Natural killer cell treated with Interleukin-12 subunit alpha and Interleukin-12 subunit beta and Interleukin-15 and Interleukin-18, amount 100 ng/mL, for 72 hours (primary cell): ENCODE data around the gene LRMDA. TPM values are rescaled to one million over a fixed set of nuclear protein-coding genes. Genes with fewer than 3 reads are reported as not detected.

ENCODE experiments used
- ATAC-seq, 2 donors: fragments of 150-1000 bp; cut with Tn5 transposase in 1 of 2; sonication (Bioruptor Pico), chemical (Tn5 transposase) in 1 of 2; 2 replicates each; pipeline ENCODE4 v1.10.0; 2021
- DNase-seq: peaks from one replicate; pipeline ENCODE4 v3.0.0; 2022; ENCODE audit warnings: low spot score
- H3K27ac Mint-ChIP-seq, 2 donors: 1 replicate in 1 of 2; 2 replicates in 1 of 2; pipeline ENCODE4 v1.8.0; 2022; ENCODE audit warnings: mixed read lengths in 2 of 2, mild to moderate bottlenecking in 1 of 2, moderate library complexity in 1 of 2
- H3K27me3 Mint-ChIP-seq, 2 donors: 1 replicate in 1 of 2; 2 replicates in 1 of 2; pipeline ENCODE4 v1.8.0; 2022; ENCODE audit warnings: mixed read lengths in 2 of 2
- H3K36me3 Mint-ChIP-seq: one replicate; pipeline ENCODE4 v1.8.0; 2022; ENCODE audit warnings: mixed read lengths
- H3K4me1 Mint-ChIP-seq, 2 donors: 1 replicate in 1 of 2; 2 replicates in 1 of 2; pipeline ENCODE4 v1.8.0; 2022; ENCODE audit warnings: low read depth in 2 of 2, mixed read lengths in 2 of 2, mild to moderate bottlenecking in 1 of 2
- H3K4me3 Mint-ChIP-seq: one replicate; pipeline ENCODE4 v1.8.0; 2022; ENCODE audit warnings: mixed read lengths
- H3K9me3 Mint-ChIP-seq: 2 replicates; pipeline ENCODE4 v1.8.0; 2022; ENCODE audit warnings: mixed read lengths
- total RNA-seq, 2 donors: library from RNA; stranded (reverse); gene quantifications; one replicate each; pipeline ENCODE4 v1.2.3, GENCODE V29; 2022

Gene LRMDA
- total RNA-seq, 2 donors from 2014 or later, result 0.92 to 1.8 TPM

- Mint-ChIP-seq H3K4me3 (no peak overlapping the region), H3K4me1 (no peaks in the 10 kb centered on the region), H3K9me3 (peaks cover 7% of the 10 kb centered on the region), H3K27ac (no peak overlapping the region), H3K27me3 (no peaks in the 10 kb centered on the region), H3K36me3 (no peaks in the 10 kb centered on the region)
- ATAC-seq (no peak), DNase-seq (no peak)
Observed at GRCh38 chr10:76149182-76149581, 717.8 kb downstream of the LRMDA start.

- Mint-ChIP-seq H3K27me3 (no peaks in the 10 kb centered on the region), H3K27ac (no peak overlapping the region), H3K9me3 (peaks cover 7% of the 10 kb centered on the region), H3K36me3 (no peaks in the 10 kb centered on the region), H3K4me3 (no peak overlapping the region), H3K4me1 (no peaks in the 10 kb centered on the region)
- ATAC-seq (no peak), DNase-seq (no peak)
Observed at GRCh38 chr10:76149602-76150138, 718.2 kb downstream of the LRMDA start.

DNA sequence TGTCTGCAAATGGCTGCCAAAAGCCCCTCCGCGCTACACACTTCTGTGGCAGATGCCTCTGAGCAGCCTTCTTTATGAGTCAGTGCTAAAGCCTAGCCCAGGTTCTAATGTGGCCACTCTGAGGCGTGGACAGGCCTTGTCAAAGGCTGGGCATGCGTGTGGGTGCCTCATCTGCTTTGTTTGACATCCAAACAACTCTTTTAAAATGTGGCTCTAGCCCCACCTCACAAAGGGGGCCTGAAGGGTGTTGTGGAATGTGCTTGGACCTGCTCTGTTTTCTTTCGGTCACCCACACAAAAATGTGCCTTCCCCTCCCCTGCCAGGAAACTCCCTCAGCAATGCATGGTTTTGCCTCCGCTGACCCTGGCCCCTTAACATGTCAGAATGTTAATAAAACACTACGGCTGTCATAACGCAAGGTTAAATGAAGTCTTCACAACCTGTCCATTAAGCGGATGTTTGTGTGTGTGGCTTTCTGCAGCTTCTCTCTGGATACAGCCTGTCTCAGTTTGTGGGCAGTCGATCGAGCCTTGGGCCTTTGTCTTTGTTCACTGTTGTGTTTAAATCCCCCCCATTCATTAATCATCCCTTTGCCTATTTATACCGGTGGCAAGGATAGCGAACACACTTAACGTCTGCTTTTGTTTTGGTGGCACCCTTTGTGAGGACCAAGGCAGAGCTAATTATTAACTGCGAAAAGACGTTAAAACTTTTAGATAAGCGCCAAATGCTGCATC lies 718.9 kb downstream of the LRMDA start:
- H3K9me3 Mint-ChIP-seq, result peaks cover 7% of the 10 kb centered on the region
- H3K36me3 Mint-ChIP-seq, result no peaks in the 10 kb centered on the region
- ATAC-seq (no peak), DNase-seq (no peak)
- no peaks in the 10 kb centered on the region for H3K27me3 Mint-ChIP-seq
- H3K27ac Mint-ChIP-seq, result no peak overlapping the region
- H3K4me1 Mint-ChIP-seq, result no peaks in the 10 kb centered on the region
- H3K4me3 Mint-ChIP-seq, result no peak overlapping the region

DNA sequence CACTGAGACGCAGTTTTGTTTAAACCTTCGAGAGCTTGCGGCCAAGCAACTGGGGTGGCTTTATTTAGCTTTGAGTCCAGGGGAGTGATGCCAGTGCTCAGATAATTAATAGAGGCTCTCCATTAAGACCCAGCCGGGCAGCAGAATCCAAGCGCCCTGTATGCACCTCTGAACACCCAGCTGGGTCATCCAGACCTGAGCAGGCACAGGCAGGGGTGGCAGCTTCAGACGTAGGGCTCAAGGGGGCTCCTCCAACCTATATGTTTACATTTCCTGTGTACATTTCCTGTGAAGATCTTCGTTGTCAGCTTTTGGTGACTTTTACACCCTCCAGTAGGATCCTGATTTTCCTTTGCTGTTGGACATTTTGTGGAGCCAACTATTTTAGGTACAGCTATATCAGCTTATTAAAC lies 719.5 kb downstream of the LRMDA start:
- DNase-seq (no peak), ATAC-seq (no peak)
- Mint-ChIP-seq H3K9me3 (peaks cover 3% of the 10 kb centered on the region), H3K36me3 (no peaks in the 10 kb centered on the region), H3K4me1 (no peaks in the 10 kb centered on the region), H3K4me3 (no peak overlapping the region), H3K27ac (no peak overlapping the region), H3K27me3 (no peaks in the 10 kb centered on the region)

GRCh38 chr10:76152186-76152585 lies 720.8 kb downstream of the LRMDA start:
- ATAC-seq (no peak), DNase-seq (no peak)
- peaks cover 3% of the 10 kb centered on the region for H3K9me3 Mint-ChIP-seq
- no peaks in the 10 kb centered on the region for H3K36me3 Mint-ChIP-seq
- H3K27me3 Mint-ChIP-seq, result no peaks in the 10 kb centered on the region
- no peak overlapping the region for H3K27ac Mint-ChIP-seq
- no peaks in the 10 kb centered on the region for H3K4me1 Mint-ChIP-seq
- H3K4me3 Mint-ChIP-seq, result no peak overlapping the region

- H3K27ac Mint-ChIP-seq, result no peak overlapping the region
Observed at GRCh38 chr10:76155961-76156360, 724.5 kb downstream of the LRMDA start.

DNA sequence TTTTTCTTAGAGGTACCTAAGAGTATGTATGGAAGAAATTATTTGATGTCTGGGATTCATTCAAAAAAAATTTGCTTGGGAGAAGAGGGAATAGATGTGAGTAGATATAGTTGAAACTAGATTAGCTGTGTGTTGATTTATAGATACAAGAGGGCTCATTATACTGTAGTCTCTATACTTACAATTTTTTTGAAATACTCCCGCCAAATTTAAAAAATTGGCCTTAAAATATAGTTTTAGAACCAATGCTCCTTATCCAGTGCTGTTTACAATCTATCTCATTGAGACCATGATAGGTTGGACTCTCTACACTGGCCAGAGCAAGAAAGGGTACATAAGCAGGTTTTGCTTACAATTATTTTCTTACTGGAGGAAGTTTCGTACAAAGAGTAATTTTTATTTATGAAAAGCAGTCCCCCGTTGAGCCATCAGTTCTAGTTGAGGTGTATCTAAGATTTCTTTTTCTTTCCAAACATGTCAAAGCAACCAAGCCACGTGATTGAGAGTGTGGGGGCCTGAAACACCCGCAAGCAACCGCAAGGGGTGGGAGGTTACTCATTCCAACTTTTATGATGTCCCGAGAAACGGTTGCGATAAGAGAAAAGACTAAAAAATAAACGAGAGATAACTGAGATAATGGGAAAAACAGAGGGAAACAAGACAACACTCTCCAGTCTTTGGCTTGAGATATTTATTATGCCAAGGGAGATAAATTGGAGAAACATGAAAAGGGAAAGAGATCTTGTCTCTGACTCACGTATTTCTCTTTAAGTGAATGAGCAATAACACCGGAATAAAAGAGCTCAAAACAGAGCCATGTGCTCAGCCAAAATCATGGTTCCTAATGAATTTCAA lies 729.2 kb downstream of the LRMDA start:
- Mint-ChIP-seq H3K36me3 (no peaks in the 10 kb centered on the region), H3K27me3 (no peaks in the 10 kb centered on the region), H3K4me3 (no peak overlapping the region), H3K4me1 (no peaks in the 10 kb centered on the region), H3K9me3 (no peaks in the 10 kb centered on the region), H3K27ac (no peak overlapping the region)
- DNase-seq, result no peak
- ATAC-seq, result no peak

More at GRCh38 chr10:76155961-76156360, 724.5 kb downstream of the LRMDA start:
- H3K36me3 Mint-ChIP-seq, result no peaks in the 10 kb centered on the region
- H3K4me1 Mint-ChIP-seq, result no peaks in the 10 kb centered on the region
- ATAC-seq (no peak), DNase-seq (no peak)
- no peaks in the 10 kb centered on the region for H3K27me3 Mint-ChIP-seq
- no peak overlapping the region for H3K4me3 Mint-ChIP-seq
- H3K9me3 Mint-ChIP-seq, result peaks cover 3% of the 10 kb centered on the region

DNA sequence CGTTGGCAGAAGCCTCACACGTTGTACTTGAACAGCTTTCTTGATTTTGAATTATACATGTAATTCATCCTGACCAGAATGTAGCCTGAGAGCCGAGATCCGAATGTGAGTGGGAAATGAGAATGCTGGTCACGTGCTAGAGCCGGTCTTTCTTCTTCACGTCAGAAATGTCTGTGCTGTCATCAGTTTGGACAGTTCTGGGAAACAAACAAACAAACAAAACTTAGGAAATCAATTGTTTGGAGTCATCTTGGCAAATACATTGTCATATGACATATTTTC lies 729.8 kb downstream of the LRMDA start:
- H3K4me3 Mint-ChIP-seq, result no peak overlapping the region
- H3K27me3 Mint-ChIP-seq, result no peaks in the 10 kb centered on the region
- no peak overlapping the region for H3K27ac Mint-ChIP-seq
- ATAC-seq, result no peak
- no peaks in the 10 kb centered on the region for H3K9me3 Mint-ChIP-seq
- no peaks in the 10 kb centered on the region for H3K4me1 Mint-ChIP-seq
- peaks cover under 1% of the 10 kb centered on the region for H3K36me3 Mint-ChIP-seq
- DNase-seq, result no peak

GRCh38 chr10:76168437-76168836 lies 737.0 kb downstream of the LRMDA start:
- Mint-ChIP-seq H3K4me1 (no peaks in the 10 kb centered on the region), H3K36me3 (peaks cover 5% of the 10 kb centered on the region), H3K9me3 (peaks cover 3% of the 10 kb centered on the region), H3K27me3 (no peaks in the 10 kb centered on the region), H3K27ac (no peak overlapping the region), H3K4me3 (no peak overlapping the region)
- ATAC-seq (no peak), DNase-seq (no peak)

GRCh38 chr10:76169246-76169645 lies 737.8 kb downstream of the LRMDA start:
- DNase-seq (no peak), ATAC-seq (no peak)
- Mint-ChIP-seq H3K4me3 (no peak overlapping the region), H3K27ac (no peak overlapping the region), H3K27me3 (no peaks in the 10 kb centered on the region), H3K9me3 (peaks cover 3% of the 10 kb centered on the region), H3K36me3 (peaks cover 5% of the 10 kb centered on the region), H3K4me1 (no peaks in the 10 kb centered on the region)

- Mint-ChIP-seq H3K27ac (no peak overlapping the region), H3K4me3 (no peak overlapping the region), H3K36me3 (no peaks in the 10 kb centered on the region), H3K9me3 (no peaks in the 10 kb centered on the region), H3K4me1 (no peaks in the 10 kb centered on the region), H3K27me3 (no peaks in the 10 kb centered on the region)
- peak in 1 of 2 donors; percentile 28 for ATAC-seq
- DNase-seq, result no peak
Observed at GRCh38 chr10:76172020-76172419, 740.6 kb downstream of the LRMDA start.

DNA sequence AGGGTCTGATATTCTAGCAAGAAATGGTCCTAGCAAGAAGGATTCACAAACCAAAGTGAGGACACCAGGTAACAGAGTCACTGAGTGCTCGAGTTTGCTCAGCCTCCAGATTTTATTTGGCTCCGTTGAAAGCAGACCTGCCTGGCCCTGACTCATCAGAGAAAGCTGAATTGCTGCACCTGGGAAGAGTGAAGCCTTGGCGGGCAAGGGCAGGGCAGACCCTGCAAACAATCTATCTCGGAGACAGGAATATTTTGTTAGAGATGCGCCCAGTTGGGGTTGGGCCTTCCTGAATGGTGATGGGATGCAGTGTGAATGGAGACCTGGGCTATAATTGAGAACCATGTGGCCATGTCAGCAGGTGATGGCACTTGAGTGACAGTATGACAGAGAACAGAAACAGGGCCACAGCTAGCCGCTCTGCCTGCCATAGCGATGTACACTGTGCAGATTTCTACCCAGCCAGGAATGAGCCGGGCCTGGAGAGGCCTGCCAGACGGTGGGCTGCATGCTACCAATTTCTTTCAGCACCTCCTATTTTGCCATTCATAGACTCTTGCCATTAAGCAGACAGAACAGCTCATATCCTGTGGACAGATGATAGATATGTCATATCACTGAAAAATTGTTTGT lies 744.2 kb downstream of the LRMDA start:
- Mint-ChIP-seq H3K36me3 (no peaks in the 10 kb centered on the region), H3K9me3 (no peaks in the 10 kb centered on the region), H3K27ac (no peak overlapping the region), H3K4me1 (no peaks in the 10 kb centered on the region), H3K27me3 (no peaks in the 10 kb centered on the region), H3K4me3 (no peak overlapping the region)
- no peak for ATAC-seq
- DNase-seq, result no peak

- ATAC-seq (no peak), DNase-seq (no peak)
- Mint-ChIP-seq H3K27ac (no peak overlapping the region), H3K36me3 (no peaks in the 10 kb centered on the region), H3K27me3 (no peaks in the 10 kb centered on the region), H3K9me3 (no peaks in the 10 kb centered on the region), H3K4me3 (no peak overlapping the region), H3K4me1 (no peaks in the 10 kb centered on the region)
Observed at GRCh38 chr10:76176166-76176550, 744.7 kb downstream of the LRMDA start.

- DNase-seq (no peak), ATAC-seq (no peak)
- Mint-ChIP-seq H3K27ac (no peak overlapping the region), H3K36me3 (no peaks in the 10 kb centered on the region), H3K9me3 (no peaks in the 10 kb centered on the region), H3K4me3 (no peak overlapping the region), H3K4me1 (no peaks in the 10 kb centered on the region), H3K27me3 (no peaks in the 10 kb centered on the region)
Observed at GRCh38 chr10:76177936-76178335, 746.5 kb downstream of the LRMDA start.
